K562 (cell line): ENCODE measurements around the gene RPS6KA2. TPM values are rescaled to one million over a fixed set of nuclear protein-coding genes. Genes with fewer than 3 reads are reported as not detected.

Experiments
- ATAC-seq: fragments of 200-7000 bp; cut with Tn5 transposase; 3 replicates; pipeline ENCODE4 v1.9.1; 2020; ENCODE audit warnings: moderate library complexity
- BruUV-seq: library from RNA; stranded (reverse); fragments of 400-500 nt; replicated peaks from 2 replicates; lab custom pipeline; 2021; lab: Mats Ljungman, UMichigan
- CTCF ChIA-PET: fragments of 300-600 bp; formaldehyde crosslinking; extraction: SDS; loops from one replicate; lab custom pipeline; 2021; ENCODE audit warnings: low intra/inter-chr PET ratio; lab: Yijun Ruan, JAX
- POLR2A ChIA-PET: fragments of 300-600, 350-650 bp; sonication (Branson Sonifier 250); formaldehyde crosslinking; extraction: SDS; loops from one replicate; lab custom pipeline; 2021; ENCODE audit warnings: antibody characterized with exemption, inconsistent platforms; lab: Yijun Ruan, JAX
- DNase-seq, 4 experiments: peaks; one replicate each; pipeline versions ENCODE4 v3.0.0 to v3.0.0-alpha.2; 2011 to 2018; ENCODE audit warnings: low spot score in 3 of 4, mixed read lengths in 3 of 4; ENCODE audit errors: extremely low read depth in 1 of 4
- FAIRE-seq: peaks from 2 replicates; lab custom pipeline; 2011; peaks lifted over from hg19 to GRCh38; lab: Jason Lieb, UNC
- H2AFZ ChIP-seq: 2 replicates; pipeline ENCODE4 v1.6.0; 2011; ENCODE audit warnings: low read depth, low read length, control low read depth, inconsistent platforms
- H3K27ac ChIP-seq: fragments of 200-600 bp; 3 replicates; pipeline ENCODE4 v1.8.0; 2011; ENCODE audit warnings: low read depth, mild to moderate bottlenecking, control low read depth, inconsistent platforms, low read length, moderate library complexity, mixed read lengths; ENCODE audit errors: extremely low read depth
- H3K27me3 ChIP-seq, 2 experiments: fragments of 300-600 bp in 1 of 2; 2 replicates in 1 of 2; 3 replicates in 1 of 2; pipeline versions ENCODE4 v1.6.0 to v1.8.0; 2011; ENCODE audit warnings: inconsistent platforms in 2 of 2, low read length in 2 of 2, mild to moderate bottlenecking in 1 of 2, mixed read lengths in 1 of 2, moderate library complexity in 1 of 2; ENCODE audit not compliant: control insufficient read depth in 2 of 2, insufficient read depth in 2 of 2
- H3K36me3 ChIP-seq: fragments of 300-600 bp; 3 replicates; pipeline ENCODE4 v1.8.0; 2011; ENCODE audit warnings: mild to moderate bottlenecking, low read length, inconsistent platforms; ENCODE audit not compliant: control insufficient read depth, insufficient read depth
- H3K4me1 ChIP-seq, 2 experiments: fragments of 200-600 bp in 1 of 2; replicated peaks in 1 of 2; 2 replicates in 1 of 2; 3 replicates in 1 of 2; pipeline versions ENCODE4 v1.5.1 to v1.8.0; 2011; ENCODE audit warnings: inconsistent platforms in 2 of 2, low read length in 2 of 2, mild to moderate bottlenecking in 1 of 2, mixed read lengths in 1 of 2, moderate library complexity in 1 of 2; ENCODE audit not compliant: control insufficient read depth in 2 of 2, insufficient read depth in 2 of 2
- H3K4me2 ChIP-seq: 2 replicates; pipeline ENCODE4 v1.6.1; 2011; ENCODE audit warnings: low read length, control low read depth, inconsistent platforms, mixed read lengths; ENCODE audit not compliant: insufficient read depth
- H3K4me3 ChIP-seq: fragments of 200-600 bp; sonication (generic), shearing (Covaris generic); 2 replicates; pipeline ENCODE4 v1.5.1; 2016; ENCODE audit warnings: control low read depth, inconsistent platforms
- H3K79me2 ChIP-seq: fragments of 200-600 bp; 3 replicates; pipeline ENCODE4 v1.8.0; 2011; ENCODE audit warnings: low read length, inconsistent platforms; ENCODE audit not compliant: control insufficient read depth, insufficient read depth
- H3K9ac ChIP-seq, 2 experiments: 2 replicates each; pipeline versions ENCODE4 v1.6.0 to v1.6.1; 2011; ENCODE audit warnings: low read depth in 2 of 2, low read length in 2 of 2, control low read depth in 1 of 2, inconsistent platforms in 1 of 2, mild to moderate bottlenecking in 1 of 2, mixed read lengths in 1 of 2; ENCODE audit not compliant: insufficient read depth in 1 of 2
- H3K9me1 ChIP-seq: one replicate; pipeline ENCODE4 v1.6.0; 2011; ENCODE audit warnings: inconsistent platforms, mild to moderate bottlenecking, low read length, moderate library complexity; ENCODE audit not compliant: control insufficient read depth, insufficient read depth
- H3K9me3 ChIP-seq: replicated peaks from 2 replicates; pipeline ENCODE4 v1.5.1; 2011; ENCODE audit warnings: low read depth, low read length, inconsistent platforms; ENCODE audit not compliant: control insufficient read depth, insufficient read depth
- H4K20me1 ChIP-seq: replicated peaks from 2 replicates; pipeline ENCODE4 v1.6.1; 2011; ENCODE audit warnings: low read length, inconsistent platforms, mixed read lengths; ENCODE audit not compliant: control insufficient read depth, insufficient read depth
- ARID1B ChIP-seq: fragments of 450-650 bp; IDR thresholded peaks from 2 replicates; pipeline ENCODE4 v1.6.1; 2016; ENCODE audit warnings: antibody characterized with exemption, mild to moderate bottlenecking, inconsistent platforms
- ASH1L ChIP-seq: fragments of 450-650 bp; IDR thresholded peaks from 2 replicates; pipeline ENCODE4 v1.6.1; 2018; ENCODE audit warnings: borderline replicate concordance, mild to moderate bottlenecking, low read depth; ENCODE audit not compliant: partially characterized antibody
- BHLHE40 ChIP-seq: IDR thresholded peaks from 2 replicates; pipeline ENCODE4 v1.6.1; 2011; ENCODE audit warnings: low read length, improper control_type of control experiment
- CBX5 ChIP-seq: IDR thresholded peaks from 2 replicates; pipeline ENCODE4 v1.6.1; 2014; ENCODE audit warnings: low read depth, borderline replicate concordance
- CHD1 ChIP-seq: fragments of 200-600 bp; sonication (generic); IDR thresholded peaks from one replicate; pipeline ENCODE4 v1.6.1; 2012; ENCODE audit warnings: mild to moderate bottlenecking, moderate library complexity, low read length, inconsistent platforms
- EZH2 ChIP-seq: IDR thresholded peaks from 2 replicates; pipeline ENCODE4 v1.6.1; 2012; ENCODE audit warnings: low read depth, mild to moderate bottlenecking, inconsistent platforms, low read length, borderline replicate concordance
- FUS ChIP-seq: fragments of 200-400 bp; formaldehyde crosslinking; optimal IDR thresholded peaks from 2 replicates; pipeline ENCODE3; 2017; ENCODE audit warnings: low read depth, low read length
- GABPB1 ChIP-seq: sonication (generic); formaldehyde crosslinking; IDR thresholded peaks from 2 replicates; pipeline ENCODE4 v1.8.0; 2022; ENCODE audit warnings: mild to moderate bottlenecking, missing genetic modification reagents
- JUND ChIP-seq, 2 experiments: IDR thresholded peaks; 2 replicates in 1 of 2; 3 replicates in 1 of 2; pipeline ENCODE4 v1.6.1; 2011; ENCODE audit warnings: borderline replicate concordance in 2 of 2, low read depth in 2 of 2, low read length in 2 of 2, improper control_type of control experiment in 1 of 2, missing biosample characterization in 1 of 2, missing genetic modification characterization in 1 of 2, missing genetic modification reagents in 1 of 2
- NR2F6 ChIP-seq: fragments of 450-650 bp; formaldehyde crosslinking; IDR thresholded peaks from 2 replicates; pipeline ENCODE4 v1.4.0; 2020; ENCODE audit warnings: mild to moderate bottlenecking
- RBBP5 ChIP-seq: fragments of 200-600 bp; sonication (generic); IDR thresholded peaks from 2 replicates; pipeline ENCODE4 v1.6.1; 2012; ENCODE audit warnings: borderline replicate concordance, mild to moderate bottlenecking, low read length, control low read depth, inconsistent platforms; ENCODE audit not compliant: insufficient read depth, poor library complexity, severe bottlenecking
- SMARCA4 ChIP-seq: fragments of 450-650 bp; IDR thresholded peaks from 2 replicates; pipeline ENCODE4 v1.6.1; 2016
- SNRNP70 ChIP-seq: fragments of 200-400 bp; formaldehyde crosslinking; optimal IDR thresholded peaks from 2 replicates; pipeline ENCODE3; 2017; ENCODE audit warnings: low read depth, low read length
- SRSF3 ChIP-seq: fragments of 200-400 bp; formaldehyde crosslinking; IDR thresholded peaks from 2 replicates; pipeline ENCODE4 v1.6.1; 2016; ENCODE audit warnings: mild to moderate bottlenecking, low read length, moderate library complexity; ENCODE audit not compliant: insufficient read depth
- TGIF2 ChIP-seq: sonication (generic); formaldehyde crosslinking; IDR thresholded peaks from 2 replicates; pipeline ENCODE4 v1.8.1; 2022; ENCODE audit warnings: mild to moderate bottlenecking, missing genetic modification reagents, moderate library complexity
- XRCC3 ChIP-seq: fragments of 450-650 bp; IDR thresholded peaks from 2 replicates; pipeline ENCODE4 v1.6.1; 2017; ENCODE audit warnings: mild to moderate bottlenecking, moderate library complexity
- WGBS: fragments of 100-300 bp; shearing (Covaris generic); methylation state at CpG from one replicate; pipeline ENCODE4 v1.1.6; 2016; ENCODE audit warnings: low coverage, mixed read lengths; ENCODE audit not compliant: insufficient coverage; ENCODE audit errors: missing lambda C conversion rate; 5-methylcytosine and 5-hydroxymethylcytosine counted together
- in situ Hi-C: fragments of 300-500 bp; cut with MboI; formaldehyde crosslinking; loops from 4 replicates; pipeline ENCODE4 v1.15.0; 2018; ENCODE audit warnings: inconsistent platforms, mixed read lengths
- intact Hi-C: fragments of 100-400 bp; cut with micrococcal nuclease; formaldehyde crosslinking; loops from 2 replicates; pipeline ENCODE4 v1.14.2; 2022
- polyA plus RNA-seq, 8 experiments: library from polyadenylated mRNA; depleted of rRNA in 4 of 8; stranded (reverse) in 5 of 8; unstranded in 3 of 8; fragments of >200 nt; fragmentation: Nextera tagmentation in 2 of 8; fragmentation: Illumina TruSeq in 1 of 8; extraction: Ambion mirVana in 2 of 8; extraction: Trizol in 1 of 8; gene quantifications; 2 replicates each; pipeline versions ENCODE4 v1.2.1 to v1.2.3, GENCODE V29; 2011 to 2014; ENCODE audit warnings: inconsistent platforms in 1 of 8, missing spikeins in 1 of 8
- total RNA-seq, 7 experiments: library from RNA; depleted of rRNA in 6 of 7; stranded (reverse); fragments of >200 nt in 6 of 7; fragmentation: Illumina TruSeq in 2 of 7; extraction: Trizol in 2 of 7; gene quantifications; 2 replicates each; pipeline versions ENCODE4 v1.2.1 to v1.2.3, GENCODE V29; 2011 to 2021; ENCODE audit warnings: low replicate concordance in 1 of 7
- TF ChIP-seq, protein P1 (sequence below): sonication (generic); formaldehyde crosslinking; IDR thresholded peaks from 2 replicates; pipeline ENCODE4 v1.9.0; 2022; ENCODE audit warnings: mild to moderate bottlenecking, missing genetic modification reagents
- TF ChIP-seq, protein P2 (sequence below): fragments of 450-650 bp; IDR thresholded peaks from 2 replicates; pipeline ENCODE4 v1.6.1; 2016; ENCODE audit warnings: mild to moderate bottlenecking

RPS6KA2 gene
- total and polyA plus RNA-seq, 9 of the 15 experiments (the other 6 are each of a cell fraction or from before 2014, with no cell fraction given): 0.29 to 1.00 (median 0.53) TPM

- Histone ChIP-seq H2AFZ (no peak overlapping the region), H3K9ac (no peak overlapping the region), H3K4me3 (no peak overlapping the region), H3K9me1 (no peaks in the 10 kb centered on the region), H3K27ac (no peak overlapping the region), H3K4me2 (no peak overlapping the region), H4K20me1 (no peaks in the 10 kb centered on the region), H3K9me3 (no peaks in the 10 kb centered on the region; the same call in 1 of the 2 replicates), H3K79me2 (no peaks in the 10 kb centered on the region), H3K4me1 (no peaks in the 10 kb centered on the region), H3K27me3 (peaks cover 25 to 48% of the 10 kb centered on the region in 2 experiments), H3K36me3 (no peaks in the 10 kb centered on the region)
- FAIRE-seq: no peak
- TF ChIP-seq CHD1: no peak
- TF ChIP-seq FUS: no peak
- TF ChIP-seq, protein P1, sequence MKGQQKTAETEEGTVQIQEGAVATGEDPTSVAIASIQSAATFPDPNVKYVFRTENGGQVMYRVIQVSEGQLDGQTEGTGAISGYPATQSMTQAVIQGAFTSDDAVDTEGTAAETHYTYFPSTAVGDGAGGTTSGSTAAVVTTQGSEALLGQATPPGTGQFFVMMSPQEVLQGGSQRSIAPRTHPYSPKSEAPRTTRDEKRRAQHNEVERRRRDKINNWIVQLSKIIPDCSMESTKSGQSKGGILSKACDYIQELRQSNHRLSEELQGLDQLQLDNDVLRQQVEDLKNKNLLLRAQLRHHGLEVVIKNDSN (CRISPR knock-in tag): no peak
- TF ChIP-seq TGIF2 (CRISPR knock-in tag): no peak
- no peak for TF ChIP-seq ARID1B
- TF ChIP-seq XRCC3: no peak
- TF ChIP-seq RBBP5: no peak
- TF ChIP-seq JUND (IDR thresholded peaks at IDR 0.05; ENCODE audit: borderline replicate concordance, low read depth, low read length): no peak
- no peak for TF ChIP-seq JUND (tag; IDR thresholded peaks at IDR 0.05; ENCODE audit: borderline replicate concordance, low read depth, low read length)
- no peak for TF ChIP-seq BHLHE40
- TF ChIP-seq ASH1L: no peak
- no peak for TF ChIP-seq SMARCA4
- TF ChIP-seq SRSF3: no peak
- TF ChIP-seq CBX5: no peak
- TF ChIP-seq, protein P2, sequence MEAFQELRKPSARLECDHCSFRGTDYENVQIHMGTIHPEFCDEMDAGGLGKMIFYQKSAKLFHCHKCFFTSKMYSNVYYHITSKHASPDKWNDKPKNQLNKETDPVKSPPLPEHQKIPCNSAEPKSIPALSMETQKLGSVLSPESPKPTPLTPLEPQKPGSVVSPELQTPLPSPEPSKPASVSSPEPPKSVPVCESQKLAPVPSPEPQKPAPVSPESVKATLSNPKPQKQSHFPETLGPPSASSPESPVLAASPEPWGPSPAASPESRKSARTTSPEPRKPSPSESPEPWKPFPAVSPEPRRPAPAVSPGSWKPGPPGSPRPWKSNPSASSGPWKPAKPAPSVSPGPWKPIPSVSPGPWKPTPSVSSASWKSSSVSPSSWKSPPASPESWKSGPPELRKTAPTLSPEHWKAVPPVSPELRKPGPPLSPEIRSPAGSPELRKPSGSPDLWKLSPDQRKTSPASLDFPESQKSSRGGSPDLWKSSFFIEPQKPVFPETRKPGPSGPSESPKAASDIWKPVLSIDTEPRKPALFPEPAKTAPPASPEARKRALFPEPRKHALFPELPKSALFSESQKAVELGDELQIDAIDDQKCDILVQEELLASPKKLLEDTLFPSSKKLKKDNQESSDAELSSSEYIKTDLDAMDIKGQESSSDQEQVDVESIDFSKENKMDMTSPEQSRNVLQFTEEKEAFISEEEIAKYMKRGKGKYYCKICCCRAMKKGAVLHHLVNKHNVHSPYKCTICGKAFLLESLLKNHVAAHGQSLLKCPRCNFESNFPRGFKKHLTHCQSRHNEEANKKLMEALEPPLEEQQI: no peak
- no peak for TF ChIP-seq NR2F6 (CRISPR knock-in tag)
- TF ChIP-seq EZH2: no peak
- no peak for TF ChIP-seq SNRNP70
- no peak for TF ChIP-seq GABPB1
- WGBS: 0% methylated on average over 9 of the region's 9 CpGs
- ChIA-PET CTCF (no interaction called here), POLR2A (no interaction called here)
- in situ Hi-C loops: no loop called here
- intact Hi-C loops: no loop called here
- no peak for DNase-seq
- no peak for ATAC-seq
- no TSS peak for BruUV-seq
Observed at GRCh38 chr6:166648846-166649245, 21.8 kb upstream of the RPS6KA2 start.
